Cardiac muscle cell (in vitro differentiated cells and primary cell): ENCODE data around the gene TSEN2. TPM values are rescaled to one million over a fixed set of nuclear protein-coding genes. Genes with fewer than 3 reads are reported as not detected.
A peak's percentile ranks its signal among the peaks of the same experiment; 100 is the strongest.
"Not testable (repeated sequence)": the region's sequence is repeated elsewhere in the genome, so short reads cannot be mapped to it uniquely, and the experiment has no call there.

ENCODE experiments used
- DNase-seq, 2 donors: peaks; one replicate each; pipeline versions ENCODE4 v3.0.0 to v3.0.0-alpha.2; 2010 to 2017; ENCODE audit warnings: low read depth in 1 of 2, low spot score in 1 of 2
- H3K27ac ChIP-seq: fragments of 200-600 bp; sonication (generic); 2 replicates; pipeline ENCODE4 v1.5.1; 2016
- H3K27me3 ChIP-seq: fragments of 200-600 bp; sonication (generic); 2 replicates; pipeline ENCODE4 v1.6.0; 2016; ENCODE audit warnings: control low read depth
- H3K36me3 ChIP-seq: fragments of 200-600 bp; sonication (generic); 2 replicates; pipeline ENCODE4 v1.5.1; 2016; ENCODE audit warnings: control low read depth
- H3K4me1 ChIP-seq: fragments of 200-600 bp; sonication (generic); 2 replicates; pipeline ENCODE4 v1.8.1; 2017; ENCODE audit warnings: low read depth, mild to moderate bottlenecking, mixed run types
- H3K4me3 ChIP-seq: fragments of 200-600 bp; sonication (generic); 2 replicates; pipeline ENCODE4 v1.5.1; 2016; ENCODE audit warnings: mild to moderate bottlenecking
- H3K9me3 ChIP-seq: fragments of 200-600 bp; sonication (generic); 2 replicates; pipeline ENCODE4 v1.5.1; 2017; ENCODE audit warnings: low read depth, mild to moderate bottlenecking, control low read depth
- CTCF ChIP-seq: IDR thresholded peaks from 2 replicates; pipeline ENCODE4 v1.5.1; 2012; ENCODE audit warnings: low read depth, mild to moderate bottlenecking, low read length
- polyA plus RNA-seq: library from polyadenylated mRNA; unstranded; fragments of >200 nt; fragmentation: Nextera tagmentation; extraction: Ambion mirVana; gene quantifications from 2 replicates; pipeline ENCODE4 v1.2.1, GENCODE V29; 2016
- total RNA-seq: library from RNA; depleted of rRNA; stranded (reverse); fragments of >200 nt; gene quantifications from 2 replicates; pipeline ENCODE4 v1.2.3, GENCODE V29; 2016

TSEN2 gene
- total and polyA plus RNA-seq, 2 experiments from 2014 or later, result 24.4 to 25.7 TPM

DNA sequence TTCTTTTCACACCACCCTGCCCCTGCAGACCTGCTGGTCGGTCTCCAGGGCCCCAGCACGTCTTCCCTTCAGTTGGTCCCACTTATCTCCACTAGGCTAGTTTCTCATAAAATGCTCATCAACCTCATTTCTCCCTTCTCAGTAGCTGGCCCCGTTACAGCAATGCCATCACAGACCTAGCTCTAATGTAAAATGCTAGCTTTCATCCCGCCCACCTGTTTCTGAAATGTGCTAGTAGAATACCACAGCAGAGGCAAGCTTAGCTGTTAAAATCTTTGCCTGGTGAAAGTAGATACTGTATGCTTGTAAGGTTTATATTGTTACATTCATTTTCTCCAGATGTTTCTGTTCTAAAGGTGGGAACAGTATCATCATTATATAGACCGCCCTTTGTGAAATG, 47.9 kb downstream of the TSEN2 start:
- no peak for TF ChIP-seq CTCF
- Histone ChIP-seq H3K4me1 (no peaks in the 10 kb centered on the region), H3K27me3 (no peaks in the 10 kb centered on the region), H3K27ac (no peak overlapping the region), H3K36me3 (peaks cover 24% of the 10 kb centered on the region), H3K4me3 (no peak overlapping the region), H3K9me3 (no peaks in the 10 kb centered on the region)
- DNase-seq, result no peak

- peak; percentile 42 for TF ChIP-seq CTCF
- Histone ChIP-seq H3K27ac (no peak overlapping the region), H3K36me3 (peaks cover 11% of the 10 kb centered on the region), H3K4me1 (no peaks in the 10 kb centered on the region), H3K27me3 (no peaks in the 10 kb centered on the region), H3K4me3 (no peak overlapping the region), H3K9me3 (no peaks in the 10 kb centered on the region)
- peak in 1 of 2 donors; percentile 37 for DNase-seq
Measured at GRCh38 chr3:12536423-12536822, 52.1 kb downstream of the TSEN2 start.

GRCh38 chr3:12541625-12542024, 57.3 kb downstream of the TSEN2 start:
- Histone ChIP-seq H3K4me3 (no peak overlapping the region), H3K4me1 (no peaks in the 10 kb centered on the region), H3K9me3 (no peaks in the 10 kb centered on the region), H3K27me3 (no peaks in the 10 kb centered on the region), H3K36me3 (peaks cover 3% of the 10 kb centered on the region), H3K27ac (no peak overlapping the region)
- peak in 1 of 2 donors; percentile 47 for DNase-seq
- TF ChIP-seq CTCF, result peak; percentile 20

DNA sequence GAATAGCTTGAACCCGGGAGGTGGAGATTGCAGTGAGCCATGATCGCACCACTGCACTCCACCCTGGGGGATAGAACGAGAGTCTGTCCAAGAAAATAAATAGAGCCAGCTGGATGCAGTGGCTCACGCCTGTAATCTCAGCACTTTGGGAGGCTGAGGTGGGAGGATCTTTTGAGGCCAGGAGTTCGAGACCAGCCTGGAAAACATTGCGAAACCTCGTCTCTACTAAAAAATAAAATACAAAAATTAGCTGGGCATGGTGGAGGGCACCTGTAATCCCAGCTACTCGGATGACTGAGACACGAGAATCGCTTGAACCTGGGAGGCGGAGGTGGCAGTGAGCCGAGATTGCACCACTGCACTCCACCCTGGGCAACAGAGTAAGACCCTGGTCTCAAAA, 59.2 kb downstream of the TSEN2 start:
- H3K9me3 ChIP-seq, H3K36me3 ChIP-seq, H3K27me3 ChIP-seq, H3K4me1 ChIP-seq, DNase-seq, H3K27ac ChIP-seq, H3K4me3 ChIP-seq: not testable (repeated sequence)

- Histone ChIP-seq H3K36me3 (no peaks in the 10 kb centered on the region), H3K4me1 (no peaks in the 10 kb centered on the region), H3K27me3 (no peaks in the 10 kb centered on the region), H3K9me3 (no peaks in the 10 kb centered on the region), H3K27ac (no peak overlapping the region), H3K4me3 (no peak overlapping the region)
- no peak for TF ChIP-seq CTCF
- no peak for DNase-seq
Measured at GRCh38 chr3:12544652-12545472, 60.6 kb downstream of the TSEN2 start.

- Histone ChIP-seq H3K27ac (no peak within 1 kb of the TSS), H3K9me3 (no peaks in the 10 kb centered on the region), H3K27me3 (no peaks in the 10 kb centered on the region), H3K4me3 (no peak within 1 kb of the TSS), H3K4me1 (no peaks in the 10 kb centered on the region), H3K36me3 (no peaks in the 10 kb centered on the region)
- DNase-seq, result no peak
- no peak for TF ChIP-seq CTCF
Measured at GRCh38 chr3:12545473-12545791, 61.2 kb downstream of the TSEN2 start, which contains the start of gene MKRN2OS. MKRN2OS (minus strand) TSS chr3:12545499; CDS start chr3:12545464, 35 bp downstream.
